GM19023 (cell line): ENCODE measurements around the gene C2orf49.

ENCODE experiments used
- ATAC-seq: cut with Tn5 transposase; IDR thresholded peaks from one replicate; pipeline ENCODE4 v1.9.1; 2021; ENCODE audit warnings: mild to moderate bottlenecking, moderate library complexity; ENCODE audit not compliant: unreplicated experiment

The C2orf49 gene

GRCh38 chr2:105337122-105338019, at the start of gene C2orf49:
Gene C2orf49, plus strand, starts transcription at chr2:105337540. Its CDS starts 48 bp downstream, at chr2:105337588.
- ATAC-seq: peak; percentile 96

DNA sequence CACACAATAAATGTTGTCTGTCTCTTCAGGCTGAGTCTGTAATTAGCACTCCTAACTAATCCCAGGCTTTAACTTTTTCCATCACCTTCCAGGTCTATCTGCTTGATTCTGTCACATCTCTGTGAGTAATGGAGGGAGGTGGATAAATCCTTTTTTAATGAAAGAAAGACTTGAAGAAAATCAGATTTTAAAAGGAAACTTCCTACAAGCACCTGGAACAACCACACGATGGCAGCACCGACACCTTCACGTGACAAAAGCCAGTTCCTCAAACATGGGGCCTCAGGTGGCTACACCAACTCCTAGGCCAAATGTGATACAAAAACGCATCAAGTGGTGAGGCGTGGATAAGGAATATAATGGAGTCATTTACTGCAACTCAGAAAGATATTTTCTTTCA, 49.6 kb upstream of the C2orf49 start:
- ATAC-seq: no peak

- ATAC-seq: no peak
Observed at GRCh38 chr2:105288133-105288532, 49.2 kb upstream of the C2orf49 start.

DNA sequence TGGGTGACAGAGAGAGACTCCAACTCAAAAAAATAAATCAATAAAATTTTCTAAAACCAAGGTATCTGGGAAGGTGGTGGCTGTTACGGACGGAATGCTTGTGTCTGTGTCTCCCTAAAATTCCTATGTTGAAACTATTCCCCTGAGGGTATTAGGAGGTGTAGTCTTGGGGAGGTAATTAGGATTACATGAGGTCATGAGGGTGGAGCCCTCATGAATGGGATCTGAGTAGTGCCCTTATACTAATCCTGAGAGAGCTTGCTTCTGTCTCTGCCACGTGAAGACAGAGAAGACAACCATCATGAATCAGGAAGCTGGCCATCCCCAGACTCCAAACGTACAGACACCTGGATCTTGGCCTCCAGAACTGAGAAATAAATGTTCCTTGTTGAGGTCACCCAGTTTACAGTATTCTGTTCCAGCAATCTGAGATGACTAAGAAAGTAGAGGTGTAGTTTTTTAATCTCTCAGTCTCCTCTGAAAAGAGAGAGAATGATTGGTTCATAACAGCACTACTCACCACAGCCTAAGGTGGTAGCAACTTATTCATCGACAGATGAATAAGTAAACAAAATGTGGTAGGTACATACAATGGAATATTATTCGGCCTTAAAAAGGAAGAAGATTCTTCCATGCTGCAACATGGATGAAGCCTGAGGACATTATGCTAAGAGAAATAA, 46.2 kb upstream of the C2orf49 start:
- no peak for ATAC-seq

DNA sequence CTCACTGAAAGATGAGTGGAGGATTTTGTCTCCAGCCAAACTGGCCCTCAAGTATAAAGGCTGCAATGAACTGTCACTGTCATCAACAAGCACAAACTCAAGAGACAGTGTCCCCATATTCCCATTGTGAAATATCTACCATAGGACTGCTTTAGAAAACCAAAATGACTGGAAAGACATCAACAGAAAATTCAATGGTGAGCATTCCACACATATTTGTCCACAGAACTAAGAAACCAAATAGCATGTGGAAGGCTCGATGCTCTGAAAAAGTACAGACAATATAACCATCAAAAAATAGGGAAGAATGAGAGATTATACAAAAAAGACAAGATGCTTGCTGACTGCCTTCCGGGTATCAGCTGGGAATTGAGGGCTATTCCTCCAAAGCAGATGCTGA, 45.4 kb upstream of the C2orf49 start:
- ATAC-seq: no peak

DNA sequence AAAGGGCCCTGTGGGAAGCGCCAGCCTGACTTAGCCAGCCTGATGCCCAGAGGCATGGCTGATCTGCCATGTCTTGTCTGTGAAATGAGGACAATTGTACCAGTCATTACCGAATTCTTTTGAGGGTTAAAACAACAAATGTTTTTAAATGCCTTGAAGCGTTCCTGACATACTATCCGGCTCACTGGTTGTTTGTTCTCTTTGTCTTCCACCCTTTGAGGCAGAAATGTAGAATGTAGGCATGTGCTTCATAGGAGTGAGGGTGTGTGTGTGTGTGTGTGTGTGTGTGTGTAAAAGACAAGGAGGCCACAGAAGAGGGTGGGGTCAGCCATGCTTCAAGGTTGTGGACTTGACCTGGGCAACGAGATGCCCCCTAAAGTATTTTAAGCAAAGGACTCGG, 43.3 kb upstream of the C2orf49 start:
- no peak for ATAC-seq

DNA sequence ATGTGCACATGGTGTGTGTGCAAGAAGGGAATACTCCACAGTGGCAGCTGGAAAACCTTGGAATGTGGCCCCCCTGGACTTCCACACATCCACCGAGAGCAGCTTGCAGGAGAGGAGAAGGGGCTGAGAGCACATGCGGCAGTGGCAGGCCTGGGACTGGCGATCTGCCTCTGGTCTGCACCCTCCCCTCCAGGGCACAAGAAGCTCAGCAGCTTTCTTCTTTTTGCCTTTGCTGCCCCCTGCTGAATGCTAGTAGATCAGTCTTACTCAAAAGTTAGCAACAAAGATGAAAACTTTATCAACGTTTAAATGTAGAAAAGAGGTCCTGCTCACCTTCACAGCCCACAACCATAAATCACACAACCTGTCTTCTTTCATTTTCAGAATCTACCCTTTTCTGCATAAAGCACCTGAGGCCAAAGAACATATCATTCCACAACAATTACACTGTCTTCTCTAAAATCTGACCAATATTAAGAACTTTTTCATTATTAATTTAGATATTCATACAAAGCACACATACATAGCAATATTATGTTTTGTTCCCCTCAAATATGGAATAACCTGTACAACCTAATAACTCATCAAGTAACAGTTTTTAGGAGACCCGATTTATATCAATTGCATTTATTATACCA, 42.4 kb upstream of the C2orf49 start:
- ATAC-seq: no peak

DNA sequence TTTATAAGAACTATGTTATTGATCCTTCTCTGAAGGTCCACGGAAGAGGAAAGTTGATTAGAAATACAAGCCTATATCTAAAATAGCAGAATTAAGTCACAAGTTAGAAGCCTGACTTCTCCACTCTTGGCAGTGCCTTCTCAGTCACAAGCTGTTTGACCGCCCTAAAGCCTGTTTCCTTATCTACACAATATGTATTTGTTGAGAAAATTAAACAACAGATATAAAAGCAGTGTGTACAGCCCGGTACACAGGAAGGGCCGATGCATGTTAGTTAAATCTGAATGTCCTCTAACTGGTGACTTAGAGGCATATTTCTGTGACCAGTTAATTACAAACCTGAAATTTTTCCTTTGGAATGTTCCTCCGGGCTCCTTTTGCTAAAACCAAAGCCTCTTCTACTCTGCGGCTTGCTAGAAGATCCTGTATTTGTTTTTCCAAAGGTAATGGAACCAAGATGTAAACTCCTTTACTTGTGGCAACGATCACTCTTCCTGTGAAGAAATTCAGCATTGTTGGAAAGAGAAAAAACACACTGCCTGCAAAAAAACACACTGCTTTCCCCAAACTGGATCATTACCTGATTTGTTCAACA, 41.2 kb upstream of the C2orf49 start:
- ATAC-seq: no peak

- no peak for ATAC-seq
Observed at GRCh38 chr2:105297216-105297615, 40.1 kb upstream of the C2orf49 start.

DNA sequence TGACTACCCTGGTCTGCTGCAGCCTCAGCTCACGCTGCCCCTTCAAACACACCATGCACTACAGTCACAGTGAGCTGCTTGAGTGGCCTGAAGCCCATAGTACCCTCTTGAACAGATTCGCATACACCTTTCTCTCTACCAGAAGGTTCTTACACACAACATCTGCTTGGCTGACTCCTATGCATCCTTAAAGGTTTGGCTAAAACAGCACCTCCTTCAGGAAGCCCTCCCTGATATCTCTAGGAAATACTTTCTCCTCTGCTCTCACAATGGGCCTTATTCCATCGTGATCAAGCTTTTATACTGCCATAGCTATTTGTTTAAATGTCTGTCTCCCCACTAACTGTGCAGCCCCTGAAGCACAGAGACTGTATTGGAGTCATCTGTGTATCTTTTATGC, 39.3 kb upstream of the C2orf49 start:
- no peak for ATAC-seq

DNA sequence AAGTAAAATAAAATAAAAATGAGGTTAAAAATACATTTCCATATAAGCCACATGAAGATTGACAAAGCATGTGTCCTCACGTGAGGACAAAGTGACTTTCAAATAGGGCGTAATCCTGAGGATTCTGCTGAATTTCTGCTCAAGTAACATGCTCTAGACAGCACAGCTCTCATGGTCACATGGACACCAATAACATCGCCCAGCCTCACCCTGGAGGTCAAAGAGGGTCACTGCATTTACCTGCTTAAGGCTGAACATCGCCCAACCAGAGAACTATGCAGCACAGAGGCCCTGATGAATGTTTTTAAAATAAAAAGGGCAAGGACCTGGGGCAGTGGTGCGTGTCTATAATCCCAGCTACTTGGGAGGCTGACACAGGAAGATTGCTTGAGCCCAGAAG, 38.0 kb upstream of the C2orf49 start:
- ATAC-seq: no peak

DNA sequence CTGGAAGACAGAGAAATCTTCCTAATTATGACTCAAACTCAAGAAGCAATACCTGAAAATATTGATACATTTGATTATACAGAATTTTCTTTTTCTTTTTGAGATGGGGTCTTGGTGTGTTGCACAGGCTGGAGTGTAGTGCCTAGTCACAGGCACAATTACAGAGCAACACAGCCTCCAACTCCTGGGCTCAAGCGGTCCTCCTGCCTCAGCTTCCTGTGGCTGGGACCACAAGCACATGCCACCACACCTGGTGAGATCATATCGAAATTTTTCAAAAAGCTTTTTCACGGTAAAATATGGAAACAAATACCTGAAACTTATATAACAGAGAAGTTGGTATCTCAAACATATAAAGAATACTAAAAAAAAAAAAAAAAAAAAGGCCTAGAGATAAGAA, 35.7 kb upstream of the C2orf49 start:
- ATAC-seq: no peak

DNA sequence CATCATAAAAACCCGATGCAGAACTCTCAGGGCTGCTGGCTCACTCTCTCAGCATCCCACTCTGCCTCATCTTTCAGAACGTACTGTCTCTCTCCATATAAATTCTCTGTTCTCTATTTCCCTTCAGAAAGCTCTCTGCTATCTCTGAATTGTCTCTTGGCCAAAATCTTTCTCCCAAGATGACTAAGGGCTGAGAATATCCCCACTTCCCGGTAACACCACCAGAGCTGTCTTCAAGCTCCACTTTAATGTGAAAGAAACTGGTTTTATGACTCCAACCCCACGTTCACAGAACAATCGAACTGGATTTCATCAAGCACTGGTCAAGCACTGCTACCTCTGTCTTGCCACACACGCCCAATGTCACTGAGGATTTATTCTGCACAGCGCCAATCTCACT, 30.2 kb upstream of the C2orf49 start:
- no peak for ATAC-seq

DNA sequence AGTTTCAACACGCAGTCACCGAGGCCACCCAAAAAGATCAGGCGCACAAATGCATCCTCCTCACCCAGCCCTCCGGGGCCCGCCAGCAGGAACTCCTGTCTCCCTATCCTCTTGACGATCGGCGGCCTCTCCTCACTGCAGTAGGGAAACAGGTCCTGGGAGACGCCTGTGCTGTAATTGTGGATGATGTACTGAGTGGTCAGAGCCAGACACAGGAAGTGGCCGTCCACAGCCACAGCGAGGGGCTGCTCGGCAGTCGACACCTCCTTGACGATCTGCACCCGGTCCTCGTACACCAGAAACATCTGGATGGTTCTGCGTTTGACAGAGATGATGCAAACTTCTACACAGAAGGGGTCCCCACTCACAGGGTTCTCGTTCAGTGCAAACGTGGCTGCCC, 29.8 kb upstream of the C2orf49 start:
- ATAC-seq: no peak

GRCh38 chr2:105307962-105308361, 29.4 kb upstream of the C2orf49 start:
- no peak for ATAC-seq

- ATAC-seq: no peak
Observed at GRCh38 chr2:105308382-105309146, 28.8 kb upstream of the C2orf49 start.

- no peak for ATAC-seq
Observed at GRCh38 chr2:105309147-105309545, 28.2 kb upstream of the C2orf49 start.

GRCh38 chr2:105313877-105314276, 23.5 kb upstream of the C2orf49 start:
- ATAC-seq: no peak

- peak; percentile 57 for ATAC-seq
Observed at GRCh38 chr2:105315314-105315713, 22.0 kb upstream of the C2orf49 start.

GRCh38 chr2:105317937-105318336, 19.4 kb upstream of the C2orf49 start:
- no peak for ATAC-seq
